Measurements from ENCODE around the gene CYB5A.

Gene CYB5A

GRCh38 chr18:74243127-74243526 is 48.6 kb downstream of the CYB5A start:
- no peak for TF ChIP-seq TAF1 (IDR thresholded peaks at IDR 0.05; ENCODE audit: borderline replicate concordance, insufficient read depth, low read length)
- TF ChIP-seq SIN3A (IDR thresholded peaks at IDR 0.05; ENCODE audit: borderline replicate concordance, insufficient read depth, low read length), result no peak
- TF ChIP-seq FOXP2 (optimal IDR thresholded peaks at IDR 0.05; ENCODE audit: borderline replicate concordance, extremely low read depth, extremely low read length, insufficient read depth), result no peak
- no peak for TF ChIP-seq POLR2AphosphoS5 (IDR thresholded peaks at IDR 0.05; ENCODE audit: low read depth, low read length)
- TF ChIP-seq, protein P1, sequence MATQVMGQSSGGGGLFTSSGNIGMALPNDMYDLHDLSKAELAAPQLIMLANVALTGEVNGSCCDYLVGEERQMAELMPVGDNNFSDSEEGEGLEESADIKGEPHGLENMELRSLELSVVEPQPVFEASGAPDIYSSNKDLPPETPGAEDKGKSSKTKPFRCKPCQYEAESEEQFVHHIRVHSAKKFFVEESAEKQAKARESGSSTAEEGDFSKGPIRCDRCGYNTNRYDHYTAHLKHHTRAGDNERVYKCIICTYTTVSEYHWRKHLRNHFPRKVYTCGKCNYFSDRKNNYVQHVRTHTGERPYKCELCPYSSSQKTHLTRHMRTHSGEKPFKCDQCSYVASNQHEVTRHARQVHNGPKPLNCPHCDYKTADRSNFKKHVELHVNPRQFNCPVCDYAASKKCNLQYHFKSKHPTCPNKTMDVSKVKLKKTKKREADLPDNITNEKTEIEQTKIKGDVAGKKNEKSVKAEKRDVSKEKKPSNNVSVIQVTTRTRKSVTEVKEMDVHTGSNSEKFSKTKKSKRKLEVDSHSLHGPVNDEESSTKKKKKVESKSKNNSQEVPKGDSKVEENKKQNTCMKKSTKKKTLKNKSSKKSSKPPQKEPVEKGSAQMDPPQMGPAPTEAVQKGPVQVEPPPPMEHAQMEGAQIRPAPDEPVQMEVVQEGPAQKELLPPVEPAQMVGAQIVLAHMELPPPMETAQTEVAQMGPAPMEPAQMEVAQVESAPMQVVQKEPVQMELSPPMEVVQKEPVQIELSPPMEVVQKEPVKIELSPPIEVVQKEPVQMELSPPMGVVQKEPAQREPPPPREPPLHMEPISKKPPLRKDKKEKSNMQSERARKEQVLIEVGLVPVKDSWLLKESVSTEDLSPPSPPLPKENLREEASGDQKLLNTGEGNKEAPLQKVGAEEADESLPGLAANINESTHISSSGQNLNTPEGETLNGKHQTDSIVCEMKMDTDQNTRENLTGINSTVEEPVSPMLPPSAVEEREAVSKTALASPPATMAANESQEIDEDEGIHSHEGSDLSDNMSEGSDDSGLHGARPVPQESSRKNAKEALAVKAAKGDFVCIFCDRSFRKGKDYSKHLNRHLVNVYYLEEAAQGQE (IDR thresholded peaks at IDR 0.05; ENCODE audit: insufficient read depth in 1 of 2, low read depth in 2 of 2, low read length in 2 of 2), result no peak

DNA sequence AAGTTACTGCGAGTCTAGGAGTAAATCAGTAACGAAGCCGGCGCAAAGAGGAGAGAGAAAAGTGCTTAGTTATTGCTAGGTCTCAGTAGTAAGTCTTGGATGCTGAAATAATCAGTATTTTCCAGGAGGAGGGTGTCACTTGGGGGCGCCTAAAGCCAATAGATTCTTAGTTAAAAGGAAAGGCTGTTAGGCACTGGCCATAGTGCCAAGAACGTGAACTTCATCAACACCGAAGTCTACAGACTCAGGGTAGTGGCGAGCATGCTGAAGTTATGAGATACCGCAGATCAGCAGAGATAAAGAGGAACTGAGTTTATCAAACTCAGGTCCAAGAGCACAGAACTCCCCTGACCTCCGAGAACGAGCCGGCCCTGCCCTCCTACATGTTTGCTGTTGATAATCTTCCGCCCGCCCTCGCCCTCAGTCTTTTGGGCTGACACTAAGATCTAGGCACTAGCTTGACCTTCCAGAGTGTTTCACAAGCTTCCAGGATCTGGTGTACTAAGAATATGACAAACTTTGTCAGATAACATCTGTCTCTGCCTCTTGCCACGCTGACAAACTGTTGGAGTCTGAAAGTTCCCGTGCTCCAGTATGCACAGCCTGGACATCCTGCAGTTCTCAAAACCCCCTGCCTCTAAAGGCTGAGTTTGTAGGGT is 49.2 kb downstream of the CYB5A start:
- no peak for TF ChIP-seq FOXP2 (optimal IDR thresholded peaks at IDR 0.05; ENCODE audit: borderline replicate concordance, extremely low read depth, extremely low read length, insufficient read depth)
- TF ChIP-seq TAF1 (IDR thresholded peaks at IDR 0.05; ENCODE audit: borderline replicate concordance, insufficient read depth, low read length), result no peak
- no peak for TF ChIP-seq SIN3A (IDR thresholded peaks at IDR 0.05; ENCODE audit: borderline replicate concordance, insufficient read depth, low read length)
- TF ChIP-seq POLR2AphosphoS5 (IDR thresholded peaks at IDR 0.05; ENCODE audit: low read depth, low read length), result no peak
- TF ChIP-seq, protein P1 (IDR thresholded peaks at IDR 0.05; ENCODE audit: insufficient read depth in 1 of 2, low read depth in 2 of 2, low read length in 2 of 2), result no peak

- no peak for TF ChIP-seq TAF1 (IDR thresholded peaks at IDR 0.05; ENCODE audit: borderline replicate concordance, insufficient read depth, low read length)
- no peak for TF ChIP-seq SIN3A (IDR thresholded peaks at IDR 0.05; ENCODE audit: borderline replicate concordance, insufficient read depth, low read length)
- no peak for TF ChIP-seq FOXP2 (optimal IDR thresholded peaks at IDR 0.05; ENCODE audit: borderline replicate concordance, extremely low read depth, extremely low read length, insufficient read depth)
- TF ChIP-seq, protein P1 (IDR thresholded peaks at IDR 0.05; ENCODE audit: insufficient read depth in 1 of 2, low read depth in 2 of 2, low read length in 2 of 2), result no peak
- no peak for TF ChIP-seq POLR2AphosphoS5 (IDR thresholded peaks at IDR 0.05; ENCODE audit: low read depth, low read length)
Measured at GRCh38 chr18:74241970-74242369, 49.8 kb downstream of the CYB5A start.

- TF ChIP-seq, protein P1 (IDR thresholded peaks at IDR 0.05; ENCODE audit: insufficient read depth in 1 of 2, low read depth in 2 of 2, low read length in 2 of 2), result no peak
- TF ChIP-seq FOXP2 (optimal IDR thresholded peaks at IDR 0.05; ENCODE audit: borderline replicate concordance, extremely low read depth, extremely low read length, insufficient read depth) (no peak), SIN3A (IDR thresholded peaks at IDR 0.05; ENCODE audit: borderline replicate concordance, insufficient read depth, low read length) (no peak), TAF1 (IDR thresholded peaks at IDR 0.05; ENCODE audit: borderline replicate concordance, insufficient read depth, low read length) (no peak), POLR2AphosphoS5 (IDR thresholded peaks at IDR 0.05; ENCODE audit: low read depth, low read length) (no peak)
Measured at GRCh38 chr18:74241426-74241825, 50.3 kb downstream of the CYB5A start.
